ENCODE results near the gene POM121L2. TPM values are rescaled to one million over a fixed set of nuclear protein-coding genes. Genes with fewer than 3 reads are reported as not detected.

Gene POM121L2
- total and polyA plus RNA-seq, 2 of the 13 experiments (the other 11 are each of a cell fraction or from before 2014, with no cell fraction given) = not detected

DNA sequence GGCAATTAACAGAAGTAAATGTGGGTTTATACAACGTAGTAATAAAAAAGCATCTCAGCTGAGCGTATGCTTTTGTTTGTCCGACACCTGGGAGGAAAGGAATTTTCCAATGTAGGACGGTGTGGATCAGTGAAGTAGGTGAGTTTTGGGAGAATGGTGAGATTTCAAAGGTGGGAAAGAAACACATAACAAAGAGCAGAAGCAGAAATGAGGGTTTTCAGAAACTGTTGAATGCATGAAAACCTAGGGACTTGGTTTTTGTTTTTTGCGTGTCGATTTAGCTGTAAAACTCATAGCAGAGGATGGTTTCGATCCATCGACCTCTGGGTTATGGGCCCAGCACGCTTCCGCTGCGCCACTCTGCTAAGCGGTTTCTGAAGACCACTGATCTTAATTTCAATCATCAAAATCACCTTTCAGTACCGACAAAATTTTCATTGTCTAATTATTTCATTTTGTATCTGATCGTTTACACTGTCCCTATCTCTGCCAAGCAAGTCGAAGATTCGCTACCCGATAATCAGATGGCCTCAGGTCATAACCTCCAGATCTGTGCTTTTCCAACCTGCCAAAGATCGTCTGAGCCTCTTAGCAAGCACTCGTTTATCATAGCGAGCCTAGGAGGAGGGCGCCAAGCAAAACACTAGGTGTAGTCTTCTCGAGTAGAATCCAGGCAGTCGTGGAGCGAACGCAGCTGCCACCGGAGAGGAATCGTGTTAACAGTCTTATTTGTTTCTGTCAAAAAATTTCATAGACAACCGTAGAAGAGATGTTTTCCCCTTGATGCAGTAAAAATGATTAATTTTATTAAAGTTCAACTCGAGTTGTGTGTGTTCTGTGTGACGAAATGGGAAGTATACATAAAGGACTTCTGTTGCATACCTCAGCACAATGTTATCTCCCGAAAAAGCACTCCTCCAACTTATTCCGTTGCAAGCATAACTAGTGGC lies 20.9 kb upstream of the POM121L2 start (continued):
- no peak for TF ChIP-seq CENPBD1 (CRISPR knock-in tag; IDR thresholded peaks at IDR 0.05; ENCODE audit: borderline replicate concordance, low read depth)
- no peak for TF ChIP-seq RFX1 (IDR thresholded peaks at IDR 0.05)
- no peak for TF ChIP-seq ZIK1 (CRISPR knock-in tag; IDR thresholded peaks at IDR 0.05; ENCODE audit: borderline replicate concordance, low read depth)
- TF ChIP-seq ZNF773 (CRISPR knock-in tag; IDR thresholded peaks at IDR 0.05; ENCODE audit: borderline replicate concordance) = no peak
- TF ChIP-seq HNRNPL (IDR thresholded peaks at IDR 0.05; ENCODE audit: low read depth, low read length) = no peak
- TF ChIP-seq ZNF451 (CRISPR knock-in tag; IDR thresholded peaks at IDR 0.05) = no peak
- TF ChIP-seq, protein P1, sequence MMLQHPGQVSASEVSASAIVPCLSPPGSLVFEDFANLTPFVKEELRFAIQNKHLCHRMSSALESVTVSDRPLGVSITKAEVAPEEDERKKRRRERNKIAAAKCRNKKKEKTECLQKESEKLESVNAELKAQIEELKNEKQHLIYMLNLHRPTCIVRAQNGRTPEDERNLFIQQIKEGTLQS (CRISPR knock-in tag; IDR thresholded peaks at IDR 0.05) = peak; percentile 42; the same call in 1 of the 2 replicates
- TF ChIP-seq PRDM15 (CRISPR knock-in tag; IDR thresholded peaks at IDR 0.05) = no peak
- no peak for TF ChIP-seq MLLT10 (CRISPR knock-in tag; IDR thresholded peaks at IDR 0.05)
- no peak for TF ChIP-seq ZNF607 (CRISPR knock-in tag; IDR thresholded peaks at IDR 0.05; ENCODE audit: borderline replicate concordance)
- no peak for TF ChIP-seq SETDB1 (CRISPR knock-in tag; IDR thresholded peaks at IDR 0.05; ENCODE audit: borderline replicate concordance)
- TF ChIP-seq ZSCAN30 (CRISPR knock-in tag; IDR thresholded peaks at IDR 0.05) = no peak
- TF ChIP-seq SMARCC2 (IDR thresholded peaks at IDR 0.05) = no peak
- TF ChIP-seq ZNF776 (CRISPR knock-in tag; IDR thresholded peaks at IDR 0.05) = no peak
- peak; percentile 77; the same call in 1 of the 2 replicates for TF ChIP-seq ZSCAN29 (CRISPR knock-in tag; conservative IDR thresholded peaks at IDR 0.05)
- no peak for TF ChIP-seq ZNF713 (CRISPR knock-in tag; IDR thresholded peaks at IDR 0.05)
- TF ChIP-seq, protein P2, sequence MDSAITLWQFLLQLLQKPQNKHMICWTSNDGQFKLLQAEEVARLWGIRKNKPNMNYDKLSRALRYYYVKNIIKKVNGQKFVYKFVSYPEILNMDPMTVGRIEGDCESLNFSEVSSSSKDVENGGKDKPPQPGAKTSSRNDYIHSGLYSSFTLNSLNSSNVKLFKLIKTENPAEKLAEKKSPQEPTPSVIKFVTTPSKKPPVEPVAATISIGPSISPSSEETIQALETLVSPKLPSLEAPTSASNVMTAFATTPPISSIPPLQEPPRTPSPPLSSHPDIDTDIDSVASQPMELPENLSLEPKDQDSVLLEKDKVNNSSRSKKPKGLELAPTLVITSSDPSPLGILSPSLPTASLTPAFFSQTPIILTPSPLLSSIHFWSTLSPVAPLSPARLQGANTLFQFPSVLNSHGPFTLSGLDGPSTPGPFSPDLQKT (CRISPR knock-in tag; IDR thresholded peaks at IDR 0.05; ENCODE audit: borderline replicate concordance) = no peak
- TF ChIP-seq TAF15 (IDR thresholded peaks at IDR 0.05; ENCODE audit: low read depth, low read length, poor library complexity, severe bottlenecking) = no peak
- TF ChIP-seq PHF8 (CRISPR knock-in tag; IDR thresholded peaks at IDR 0.05) = peak; percentile 51; the same call in 1 of the 2 replicates
- TF ChIP-seq CHD4 (IDR thresholded peaks at IDR 0.05; ENCODE audit: borderline replicate concordance, low read length) = peak; percentile 56; the same call in 1 of the 2 replicates
- TF ChIP-seq ZNF570 (CRISPR knock-in tag; IDR thresholded peaks at IDR 0.05; ENCODE audit: borderline replicate concordance) = no peak
- TF ChIP-seq KDM6A (CRISPR knock-in tag; IDR thresholded peaks at IDR 0.05; ENCODE audit: low read depth) = no peak
- TF ChIP-seq ZNF83 (CRISPR knock-in tag; IDR thresholded peaks at IDR 0.05; ENCODE audit: borderline replicate concordance) = no peak

Data from HepG2 (cell line).